Lung (tissue), 12 donors: ENCODE data around the gene TPRA1. TPM values are rescaled to one million over a fixed set of nuclear protein-coding genes. Genes with fewer than 3 reads are reported as not detected.

Source experiments
- ATAC-seq: fragments of 200-7000 bp; cut with Tn5 transposase; one replicate; pipeline ENCODE4 v1.9.1; 2020; ENCODE audit warnings: moderate number of reproducible peaks; ENCODE audit not compliant: insufficient read depth, low FRiP score
- DNase-seq, 3 donors: peaks; one replicate each; pipeline ENCODE4 v3.0.0-alpha.2; 2013 to 2017
- H3K27ac ChIP-seq, 2 donors: one replicate each; pipeline ENCODE4 v1.5.1; 2013; ENCODE audit warnings: mild to moderate bottlenecking in 2 of 2, moderate library complexity in 2 of 2, control low read depth in 1 of 2, inconsistent platforms in 1 of 2, low read depth in 1 of 2, low read length in 1 of 2
- H3K27me3 ChIP-seq, 3 donors: one replicate each; pipeline ENCODE4 v1.5.1; 2013; ENCODE audit warnings: low read length in 2 of 3; ENCODE audit not compliant: control insufficient read depth in 3 of 3, insufficient read depth in 3 of 3
- H3K36me3 ChIP-seq, 4 donors: one replicate each; pipeline ENCODE4 v1.5.1; 2013; ENCODE audit warnings: low read length in 4 of 4, mild to moderate bottlenecking in 1 of 4, moderate library complexity in 1 of 4; ENCODE audit not compliant: control insufficient read depth in 4 of 4, insufficient read depth in 4 of 4
- H3K4me1 ChIP-seq, 5 donors: one replicate each; pipeline ENCODE4 v1.5.1; 2013; ENCODE audit warnings: low read length in 5 of 5, mild to moderate bottlenecking in 2 of 5, moderate library complexity in 1 of 5; ENCODE audit not compliant: control insufficient read depth in 5 of 5, insufficient read depth in 5 of 5
- H3K4me3 ChIP-seq: one replicate; pipeline ENCODE4 v1.5.1; 2013; ENCODE audit warnings: mild to moderate bottlenecking, control low read depth, moderate library complexity
- H3K9ac ChIP-seq, 2 donors: one replicate each; pipeline ENCODE4 v1.5.1; 2013; ENCODE audit warnings: low read length in 2 of 2, control low read depth in 1 of 2; ENCODE audit not compliant: insufficient read depth in 1 of 2
- H3K9me3 ChIP-seq, 4 donors: one replicate each; pipeline ENCODE4 v1.5.1; 2013; ENCODE audit warnings: low read length in 3 of 4, mild to moderate bottlenecking in 1 of 4, moderate library complexity in 1 of 4; ENCODE audit not compliant: control insufficient read depth in 4 of 4, insufficient read depth in 3 of 4
- WGBS, 2 donors: extraction: QIAGEN DNeasy Blood & Tissue Kit; methylation state at CpG; one replicate each; pipeline ENCODE4 v1.1.7; 2013; 5-methylcytosine and 5-hydroxymethylcytosine counted together
- polyA plus RNA-seq, 2 donors: library from polyadenylated mRNA; stranded (reverse); fragments of 200-250 nt; gene quantifications; one replicate each; pipeline ENCODE4 v1.2.1, GENCODE V29; 2013
- total RNA-seq, 2 donors: library from RNA; depleted of rRNA in 1 of 2; stranded (reverse); fragments of >200 nt in 1 of 2; gene quantifications; one replicate each; pipeline ENCODE4 v1.2.1, GENCODE V29; 2014 to 2021
- TF ChIP-seq, protein P1 (sequence below): IDR thresholded peaks from 2 replicates; pipeline ENCODE4 v1.5.1; 2012; ENCODE audit warnings: mild to moderate bottlenecking; ENCODE audit errors: control extremely low read depth, extremely low read depth
- donor health status: control.
- donor health status: control.
- donor health status: Bipolar disorder and iron deficiency.
- donor health status: healthy.
- donor health status: DM: yes; HTN: yes; CAD: no.

TPRA1 gene
- total and polyA plus RNA-seq, 4 donors = 28.9 to 53.2 (median 38.0) TPM

DNA sequence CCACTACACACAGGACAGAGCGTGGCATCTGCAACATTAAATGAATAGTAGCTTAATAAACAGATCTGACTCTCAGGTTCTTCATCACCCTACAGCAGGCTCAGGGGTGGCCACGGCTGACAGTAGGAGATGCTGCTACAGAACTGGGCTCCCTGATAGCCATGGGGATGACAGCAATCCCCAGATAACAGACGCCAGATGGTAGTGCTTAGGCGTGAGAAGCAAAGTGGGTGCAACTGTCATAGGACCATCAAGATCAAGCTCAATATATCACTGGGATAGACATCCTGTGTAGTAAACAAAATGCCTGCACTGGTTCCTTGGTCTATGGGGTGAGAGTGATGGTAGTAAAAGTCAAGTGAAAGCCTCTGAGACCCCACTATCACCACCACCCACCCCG lies 2.6 kb upstream of the TPRA1 start:
- H3K9me3 ChIP-seq = no peaks in the 10 kb centered on the region
- no peaks in the 10 kb centered on the region for H3K27me3 ChIP-seq
- ATAC-seq = no peak
- no peak for DNase-seq
- TF ChIP-seq, protein P1, sequence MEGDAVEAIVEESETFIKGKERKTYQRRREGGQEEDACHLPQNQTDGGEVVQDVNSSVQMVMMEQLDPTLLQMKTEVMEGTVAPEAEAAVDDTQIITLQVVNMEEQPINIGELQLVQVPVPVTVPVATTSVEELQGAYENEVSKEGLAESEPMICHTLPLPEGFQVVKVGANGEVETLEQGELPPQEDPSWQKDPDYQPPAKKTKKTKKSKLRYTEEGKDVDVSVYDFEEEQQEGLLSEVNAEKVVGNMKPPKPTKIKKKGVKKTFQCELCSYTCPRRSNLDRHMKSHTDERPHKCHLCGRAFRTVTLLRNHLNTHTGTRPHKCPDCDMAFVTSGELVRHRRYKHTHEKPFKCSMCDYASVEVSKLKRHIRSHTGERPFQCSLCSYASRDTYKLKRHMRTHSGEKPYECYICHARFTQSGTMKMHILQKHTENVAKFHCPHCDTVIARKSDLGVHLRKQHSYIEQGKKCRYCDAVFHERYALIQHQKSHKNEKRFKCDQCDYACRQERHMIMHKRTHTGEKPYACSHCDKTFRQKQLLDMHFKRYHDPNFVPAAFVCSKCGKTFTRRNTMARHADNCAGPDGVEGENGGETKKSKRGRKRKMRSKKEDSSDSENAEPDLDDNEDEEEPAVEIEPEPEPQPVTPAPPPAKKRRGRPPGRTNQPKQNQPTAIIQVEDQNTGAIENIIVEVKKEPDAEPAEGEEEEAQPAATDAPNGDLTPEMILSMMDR = no peak
- H3K9ac ChIP-seq = no peak overlapping the region
- WGBS, 2 donors = 87 to 90% methylated on average over 5 of the region's 5 CpGs
- H3K4me3 ChIP-seq = no peak overlapping the region
- peaks cover 0 to 21% (median 14%) of the 10 kb centered on the region in 5 donors for H3K4me1 ChIP-seq
- H3K27ac ChIP-seq = no peak overlapping the region
- H3K36me3 ChIP-seq = no peaks in the 10 kb centered on the region

- peak overlapping the region; percentile 91 for H3K4me3 ChIP-seq
- TF ChIP-seq, protein P1 = no peak
- ATAC-seq (peak; percentile 42), DNase-seq (no peak)
- H3K36me3 ChIP-seq = peaks cover 0 to 2% (median 0%) of the 10 kb centered on the region in 4 donors
- WGBS, 2 donors = 0% methylated on average over 35 to 41 of the region's 41 CpGs
- peaks cover 0 to 30% (median 14%) of the 10 kb centered on the region in 5 donors for H3K4me1 ChIP-seq
- H3K27ac ChIP-seq = peak overlapping the region; percentile 88 to 91
- H3K9ac ChIP-seq = peak overlapping the region in 1 of 2 donors; percentile 46
- H3K27me3 ChIP-seq = no peaks in the 10 kb centered on the region
- no peaks in the 10 kb centered on the region for H3K9me3 ChIP-seq
Observed at GRCh38 chr3:127590282-127590592, 296 bp downstream of the TPRA1 start.

DNA sequence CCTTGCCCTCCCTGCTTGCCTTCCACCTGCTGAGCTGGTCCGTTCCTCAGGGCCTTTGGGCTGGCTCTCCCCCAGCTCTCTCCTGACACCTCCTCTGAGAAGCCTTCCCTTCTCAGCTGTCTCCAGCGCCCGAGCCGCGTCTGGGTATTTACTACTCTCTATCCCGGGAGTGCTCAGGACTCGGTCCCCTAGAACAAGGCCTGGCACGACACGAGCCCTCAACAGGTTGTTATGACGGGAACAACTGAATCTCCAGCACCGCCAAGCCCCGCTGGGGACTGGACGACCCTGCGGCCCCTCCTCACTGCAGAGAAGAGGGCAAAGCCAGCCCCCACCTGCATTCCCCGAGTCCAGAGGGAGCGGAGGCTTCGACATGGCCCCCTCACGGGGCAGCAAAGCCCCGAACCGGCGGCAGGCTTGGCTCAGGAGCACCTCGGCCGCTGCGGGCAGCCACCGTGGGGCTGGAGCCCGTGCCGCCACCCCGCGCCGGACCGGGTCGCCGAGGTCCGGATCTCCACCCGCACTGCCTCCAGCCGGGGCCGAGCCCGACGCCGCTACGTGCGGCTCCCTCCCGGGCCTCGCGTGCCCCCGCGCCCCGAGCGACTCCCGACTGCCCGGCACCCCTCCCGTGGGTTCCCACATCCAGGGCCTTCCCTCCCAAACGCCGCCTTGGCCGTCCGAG lies 792 bp downstream of the TPRA1 start:
- DNase-seq (no peak), ATAC-seq (peak; percentile 22)
- TF ChIP-seq, protein P1 = no peak
- WGBS, 2 donors = 0% methylated on average over 30 to 56 of the region's 56 CpGs
- peak overlapping the region; percentile 46 to 76 for H3K9ac ChIP-seq
- peaks cover 0 to 32% (median 14%) of the 10 kb centered on the region in 5 donors for H3K4me1 ChIP-seq
- H3K4me3 ChIP-seq = peak overlapping the region; percentile 91
- H3K9me3 ChIP-seq = no peaks in the 10 kb centered on the region
- H3K27me3 ChIP-seq = no peaks in the 10 kb centered on the region
- H3K27ac ChIP-seq = peak overlapping the region; percentile 88 to 91
- peaks cover 0 to 2% (median 0%) of the 10 kb centered on the region in 4 donors for H3K36me3 ChIP-seq
